GM19438 (cell line): Measurements from ENCODE around the gene LNX1.
"Not testable (repeated sequence)": the region's sequence is repeated elsewhere in the genome, so short reads cannot be mapped to it uniquely, and the experiment has no call there.

Experiments
- ATAC-seq: cut with Tn5 transposase; IDR thresholded peaks from one replicate; pipeline ENCODE4 v1.9.1; 2021; ENCODE audit warnings: low read depth; ENCODE audit not compliant: unreplicated experiment

The LNX1 gene

GRCh38 chr4:53419208-53419607 lies 172.1 kb downstream of the LNX1 start:
- ATAC-seq, result no peak

- not testable (repeated sequence) for ATAC-seq
Measured at GRCh38 chr4:53409479-53409878, 181.8 kb downstream of the LNX1 start.
